ENCODE data around the gene SMPX. TPM values are rescaled to one million over a fixed set of nuclear protein-coding genes. Genes with fewer than 3 reads are reported as not detected.

Gene SMPX
- total and polyA plus RNA-seq, 9 of the 15 experiments (the other 6 are each of a cell fraction or from before 2014, with no cell fraction given), result not detected

GRCh38 chrX:21781976-21782375 is 24.1 kb upstream of the SMPX start:
- 0% methylated on average over 1 of the region's 1 CpG for WGBS (ENCODE audit: insufficient coverage, low coverage, missing lambda C conversion rate)
- ATAC-seq, result no peak
- no peak for FAIRE-seq
- H3K9me1 ChIP-seq (ENCODE audit: control insufficient read depth, insufficient read depth, low read length), result no peaks in the 10 kb centered on the region
- no peaks in the 10 kb centered on the region for H3K36me3 ChIP-seq (ENCODE audit: control insufficient read depth, insufficient read depth, low read length)
- H3K27me3 ChIP-seq (ENCODE audit: control insufficient read depth in 2 of 2, insufficient read depth in 2 of 2, low read length in 2 of 2), result no peaks in the 10 kb centered on the region
- no TSS peak for BruUV-seq (replicated peaks)
- H3K9me3 ChIP-seq (replicated peaks; ENCODE audit: control insufficient read depth, insufficient read depth, low read depth, low read length), result no peaks in the 10 kb centered on the region
- H3K27ac ChIP-seq (ENCODE audit: extremely low read depth, low read depth, low read length), result no peak overlapping the region
- H3K4me3 ChIP-seq, result no peak overlapping the region
- POLR2A ChIA-PET, result no interaction called here
- in situ Hi-C loops (cut with MboI), result no loop called here
- no peak overlapping the region for H3K4me2 ChIP-seq (ENCODE audit: insufficient read depth, low read length)
- CTCF ChIA-PET (ENCODE audit: low intra/inter-chr PET ratio), result no interaction called here
- no peak for DNase-seq (ENCODE audit: extremely low read depth in 1 of 4, low spot score in 3 of 4)
- H2AFZ ChIP-seq (ENCODE audit: low read depth, low read length), result no peak overlapping the region
- intact Hi-C loops (cut with micrococcal nuclease), result no loop called here
- no peak for TF ChIP-seq MLX (CRISPR knock-in tag; conservative IDR thresholded peaks at IDR 0.05)
- TF ChIP-seq, protein P1, sequence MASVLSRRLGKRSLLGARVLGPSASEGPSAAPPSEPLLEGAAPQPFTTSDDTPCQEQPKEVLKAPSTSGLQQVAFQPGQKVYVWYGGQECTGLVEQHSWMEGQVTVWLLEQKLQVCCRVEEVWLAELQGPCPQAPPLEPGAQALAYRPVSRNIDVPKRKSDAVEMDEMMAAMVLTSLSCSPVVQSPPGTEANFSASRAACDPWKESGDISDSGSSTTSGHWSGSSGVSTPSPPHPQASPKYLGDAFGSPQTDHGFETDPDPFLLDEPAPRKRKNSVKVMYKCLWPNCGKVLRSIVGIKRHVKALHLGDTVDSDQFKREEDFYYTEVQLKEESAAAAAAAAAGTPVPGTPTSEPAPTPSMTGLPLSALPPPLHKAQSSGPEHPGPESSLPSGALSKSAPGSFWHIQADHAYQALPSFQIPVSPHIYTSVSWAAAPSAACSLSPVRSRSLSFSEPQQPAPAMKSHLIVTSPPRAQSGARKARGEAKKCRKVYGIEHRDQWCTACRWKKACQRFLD (CRISPR knock-in tag; IDR thresholded peaks at IDR 0.05), result no peak
- no peak for TF ChIP-seq TCFL5 (CRISPR knock-in tag; conservative IDR thresholded peaks at IDR 0.05)
- TF ChIP-seq BDP1 (IDR thresholded peaks at IDR 0.05; ENCODE audit: insufficient read depth, insufficient read length), result no peak
- TF ChIP-seq, protein P2, sequence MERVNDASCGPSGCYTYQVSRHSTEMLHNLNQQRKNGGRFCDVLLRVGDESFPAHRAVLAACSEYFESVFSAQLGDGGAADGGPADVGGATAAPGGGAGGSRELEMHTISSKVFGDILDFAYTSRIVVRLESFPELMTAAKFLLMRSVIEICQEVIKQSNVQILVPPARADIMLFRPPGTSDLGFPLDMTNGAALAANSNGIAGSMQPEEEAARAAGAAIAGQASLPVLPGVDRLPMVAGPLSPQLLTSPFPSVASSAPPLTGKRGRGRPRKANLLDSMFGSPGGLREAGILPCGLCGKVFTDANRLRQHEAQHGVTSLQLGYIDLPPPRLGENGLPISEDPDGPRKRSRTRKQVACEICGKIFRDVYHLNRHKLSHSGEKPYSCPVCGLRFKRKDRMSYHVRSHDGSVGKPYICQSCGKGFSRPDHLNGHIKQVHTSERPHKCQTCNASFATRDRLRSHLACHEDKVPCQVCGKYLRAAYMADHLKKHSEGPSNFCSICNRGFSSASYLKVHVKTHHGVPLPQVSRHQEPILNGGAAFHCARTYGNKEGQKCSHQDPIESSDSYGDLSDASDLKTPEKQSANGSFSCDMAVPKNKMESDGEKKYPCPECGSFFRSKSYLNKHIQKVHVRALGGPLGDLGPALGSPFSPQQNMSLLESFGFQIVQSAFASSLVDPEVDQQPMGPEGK (CRISPR knock-in tag; IDR thresholded peaks at IDR 0.05; ENCODE audit: borderline replicate concordance), result no peak
- TF ChIP-seq ZNF174 (CRISPR knock-in tag; IDR thresholded peaks at IDR 0.05), result no peak
- no peak for TF ChIP-seq BMI1 (IDR thresholded peaks at IDR 0.05; ENCODE audit: low read length)
- TF ChIP-seq SAFB (IDR thresholded peaks at IDR 0.05; ENCODE audit: borderline replicate concordance, low read depth, low read length), result no peak
- no peak for TF ChIP-seq RBM39 (optimal IDR thresholded peaks at IDR 0.05; ENCODE audit: low read depth, low read length)
- TF ChIP-seq ZNF780A (CRISPR knock-in tag; IDR thresholded peaks at IDR 0.05), result no peak
- TF ChIP-seq RAD51 (IDR thresholded peaks at IDR 0.05; ENCODE audit: borderline replicate concordance, low read depth), result no peak
- TF ChIP-seq MXI1 (IDR thresholded peaks at IDR 0.05; ENCODE audit: low read depth, low read length), result no peak
- no peak for TF ChIP-seq MBD2 (IDR thresholded peaks at IDR 0.05; ENCODE audit: borderline replicate concordance, low read depth)
- TF ChIP-seq BACH1 (tag; IDR thresholded peaks at IDR 0.05), result no peak
- no peak for TF ChIP-seq CBFB (CRISPR knock-in tag; IDR thresholded peaks at IDR 0.05)
- no peak for TF ChIP-seq KLF16 (IDR thresholded peaks at IDR 0.05)
- TF ChIP-seq IFI16 (CRISPR knock-in tag; IDR thresholded peaks at IDR 0.05), result no peak
- no peaks in the 10 kb centered on the region for H3K79me2 ChIP-seq (ENCODE audit: control insufficient read depth, insufficient read depth, low read length)
- H3K4me1 ChIP-seq (replicated peaks in 1 of 2; ENCODE audit: control insufficient read depth in 2 of 2, insufficient read depth in 2 of 2, low read length in 2 of 2), result no peaks in the 10 kb centered on the region
- H4K20me1 ChIP-seq (replicated peaks; ENCODE audit: control insufficient read depth, insufficient read depth, low read length), result no peaks in the 10 kb centered on the region
- H3K9ac ChIP-seq (ENCODE audit: insufficient read depth in 1 of 2, low read depth in 2 of 2, low read length in 2 of 2), result no peak overlapping the region

All from K562 (cell line).